ENCODE data around the gene PIPOX.

DNA sequence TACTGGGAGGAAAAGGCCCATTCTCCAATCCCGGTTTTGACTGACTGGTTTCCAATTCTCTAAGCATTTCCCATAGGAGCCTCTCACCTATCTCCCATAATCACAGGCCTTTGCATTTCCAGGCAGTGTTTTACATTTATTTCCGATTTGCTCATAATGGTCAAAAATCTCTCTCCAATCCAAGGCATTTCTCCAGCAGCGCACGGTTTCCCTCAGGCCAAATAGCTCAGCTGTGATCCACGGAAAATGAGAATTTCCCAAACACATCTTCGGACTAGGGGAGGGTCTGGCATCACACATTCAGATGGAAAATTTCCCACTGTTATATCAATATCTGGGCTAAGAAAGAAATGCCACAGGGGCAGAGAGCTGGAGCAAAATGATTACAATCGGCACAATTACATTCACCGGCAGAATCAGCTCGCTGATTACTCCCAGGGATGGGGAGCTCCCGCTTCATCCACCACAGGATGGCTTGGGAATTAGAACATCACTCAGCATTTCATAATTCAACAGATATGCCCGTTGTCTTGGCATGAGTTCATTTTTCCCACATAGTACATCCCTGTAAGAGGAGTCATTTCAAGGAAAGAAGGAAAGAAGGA lies 6.7 kb downstream of the PIPOX start:
- TF ChIP-seq CBX5 (IDR thresholded peaks at IDR 0.05; ENCODE audit: borderline replicate concordance, low read depth) (no peak), SP1 (CRISPR knock-in tag; IDR thresholded peaks at IDR 0.05) (no peak), ZNF644 (tag; IDR thresholded peaks at IDR 0.05; ENCODE audit: low read depth) (no peak), SRSF3 (IDR thresholded peaks at IDR 0.05; ENCODE audit: insufficient read depth, low read length) (no peak), ZBED1 (IDR thresholded peaks at IDR 0.05) (no peak), POLR2A (conservative IDR thresholded peaks at IDR 0.05) (no peak)
- TF ChIP-seq, protein P1, sequence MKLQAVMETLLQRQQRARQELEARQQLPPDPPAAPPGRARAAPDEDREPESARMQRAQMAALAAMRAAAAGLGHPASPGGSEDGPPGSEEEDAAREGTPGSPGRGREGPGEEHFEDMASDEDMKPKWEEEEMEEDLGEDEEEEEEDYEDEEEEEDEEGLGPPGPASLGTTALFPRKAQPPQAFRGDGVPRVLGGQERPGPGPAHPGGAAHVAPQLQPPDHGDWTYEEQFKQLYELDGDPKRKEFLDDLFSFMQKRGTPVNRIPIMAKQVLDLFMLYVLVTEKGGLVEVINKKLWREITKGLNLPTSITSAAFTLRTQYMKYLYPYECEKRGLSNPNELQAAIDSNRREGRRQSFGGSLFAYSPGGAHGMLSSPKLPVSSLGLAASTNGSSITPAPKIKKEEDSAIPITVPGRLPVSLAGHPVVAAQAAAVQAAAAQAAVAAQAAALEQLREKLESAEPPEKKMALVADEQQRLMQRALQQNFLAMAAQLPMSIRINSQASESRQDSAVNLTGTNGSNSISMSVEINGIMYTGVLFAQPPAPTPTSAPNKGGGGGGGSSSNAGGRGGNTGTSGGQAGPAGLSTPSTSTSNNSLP (IDR thresholded peaks at IDR 0.05; ENCODE audit: borderline replicate concordance, low read depth, low read length): no peak
- TF ChIP-seq, protein P2, sequence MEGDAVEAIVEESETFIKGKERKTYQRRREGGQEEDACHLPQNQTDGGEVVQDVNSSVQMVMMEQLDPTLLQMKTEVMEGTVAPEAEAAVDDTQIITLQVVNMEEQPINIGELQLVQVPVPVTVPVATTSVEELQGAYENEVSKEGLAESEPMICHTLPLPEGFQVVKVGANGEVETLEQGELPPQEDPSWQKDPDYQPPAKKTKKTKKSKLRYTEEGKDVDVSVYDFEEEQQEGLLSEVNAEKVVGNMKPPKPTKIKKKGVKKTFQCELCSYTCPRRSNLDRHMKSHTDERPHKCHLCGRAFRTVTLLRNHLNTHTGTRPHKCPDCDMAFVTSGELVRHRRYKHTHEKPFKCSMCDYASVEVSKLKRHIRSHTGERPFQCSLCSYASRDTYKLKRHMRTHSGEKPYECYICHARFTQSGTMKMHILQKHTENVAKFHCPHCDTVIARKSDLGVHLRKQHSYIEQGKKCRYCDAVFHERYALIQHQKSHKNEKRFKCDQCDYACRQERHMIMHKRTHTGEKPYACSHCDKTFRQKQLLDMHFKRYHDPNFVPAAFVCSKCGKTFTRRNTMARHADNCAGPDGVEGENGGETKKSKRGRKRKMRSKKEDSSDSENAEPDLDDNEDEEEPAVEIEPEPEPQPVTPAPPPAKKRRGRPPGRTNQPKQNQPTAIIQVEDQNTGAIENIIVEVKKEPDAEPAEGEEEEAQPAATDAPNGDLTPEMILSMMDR (IDR thresholded peaks at IDR 0.05 in 2 of 3, conservative IDR thresholded peaks at IDR 0.05 in 1 of 3; ENCODE audit: insufficient read depth in 2 of 3, low read depth in 1 of 3, low read length in 3 of 3): no peak

All from K562 (cell line).